GM21526 (cell line): Measurements from ENCODE around the gene WDR35.

Experiments
- ATAC-seq: cut with Tn5 transposase; IDR thresholded peaks from one replicate; pipeline ENCODE4 v1.9.1; 2021; ENCODE audit warnings: moderate library complexity; ENCODE audit not compliant: unreplicated experiment, low FRiP score

Gene WDR35

GRCh38 chr2:19875280-19875679 lies 114.6 kb downstream of the WDR35 start:
- ATAC-seq: no peak

- no peak for ATAC-seq
These were observed 115.2 kb downstream of the WDR35 start for GRCh38 chr2:19874726-19875125.

- ATAC-seq: no peak
These were observed 116.9 kb downstream of the WDR35 start for GRCh38 chr2:19873014-19873413.

- ATAC-seq: no peak
These were observed 117.6 kb downstream of the WDR35 start for GRCh38 chr2:19872302-19872701.

- no peak for ATAC-seq
These were observed 118.1 kb downstream of the WDR35 start for GRCh38 chr2:19871836-19872235.

GRCh38 chr2:19870792-19871191 lies 119.1 kb downstream of the WDR35 start:
- no peak for ATAC-seq

GRCh38 chr2:19868701-19869580 lies 121.0 kb downstream of the WDR35 start:
- peak; percentile 69 for ATAC-seq

GRCh38 chr2:19868224-19868623 lies 121.7 kb downstream of the WDR35 start:
- ATAC-seq: no peak

GRCh38 chr2:19866771-19867170 lies 123.1 kb downstream of the WDR35 start:
- no peak for ATAC-seq

GRCh38 chr2:19865151-19865550 lies 124.8 kb downstream of the WDR35 start:
- no peak for ATAC-seq

GRCh38 chr2:19864381-19864780 lies 125.5 kb downstream of the WDR35 start:
- ATAC-seq: no peak

GRCh38 chr2:19863303-19864041 lies 126.4 kb downstream of the WDR35 start:
- peak; percentile 74 for ATAC-seq

- ATAC-seq: no peak
These were observed 128.1 kb downstream of the WDR35 start for GRCh38 chr2:19861813-19862212.
